Iris pigment epithelial cell (primary cell): ENCODE results near the gene TGFBR2.

Experiments
- DNase-seq: peaks from one replicate; pipeline ENCODE4 v3.0.0-alpha.2; 2011; ENCODE audit warnings: low read depth

TGFBR2 gene

GRCh38 chr3:30673425-30674341 is 67.3 kb downstream of the TGFBR2 start:
- DNase-seq, result peak; percentile 33

GRCh38 chr3:30675006-30675405 is 68.6 kb downstream of the TGFBR2 start:
- no peak for DNase-seq

GRCh38 chr3:30675774-30676173 is 69.4 kb downstream of the TGFBR2 start:
- no peak for DNase-seq

- DNase-seq, result no peak
Observed at GRCh38 chr3:30676424-30677346, 70.3 kb downstream of the TGFBR2 start.

- DNase-seq, result no peak
Observed at GRCh38 chr3:30677347-30677685, 70.9 kb downstream of the TGFBR2 start.

- DNase-seq, result no peak
Observed at GRCh38 chr3:30679045-30679444, 72.6 kb downstream of the TGFBR2 start.

GRCh38 chr3:30680789-30681648 is 74.6 kb downstream of the TGFBR2 start:
- DNase-seq, result no peak

- DNase-seq, result peak; percentile 30
Observed at GRCh38 chr3:30681649-30682211, 75.3 kb downstream of the TGFBR2 start.

- peak; percentile 26 for DNase-seq
Observed at GRCh38 chr3:30682434-30683155, 76.2 kb downstream of the TGFBR2 start.

GRCh38 chr3:30683769-30684168 is 77.4 kb downstream of the TGFBR2 start:
- DNase-seq, result no peak

GRCh38 chr3:30684356-30684755 is 78.0 kb downstream of the TGFBR2 start:
- DNase-seq, result no peak

GRCh38 chr3:30685267-30685667 is 78.9 kb downstream of the TGFBR2 start:
- DNase-seq, result peak; percentile 56

GRCh38 chr3:30686176-30686575 is 79.8 kb downstream of the TGFBR2 start:
- DNase-seq, result no peak

GRCh38 chr3:30686799-30687198 is 80.4 kb downstream of the TGFBR2 start:
- no peak for DNase-seq

- no peak for DNase-seq
Observed at GRCh38 chr3:30687930-30688570, 81.6 kb downstream of the TGFBR2 start.

GRCh38 chr3:30688776-30689641 is 82.6 kb downstream of the TGFBR2 start:
- peak; percentile 57 for DNase-seq

GRCh38 chr3:30690199-30690598 is 83.8 kb downstream of the TGFBR2 start:
- DNase-seq, result no peak

GRCh38 chr3:30691249-30691880 is 85.0 kb downstream of the TGFBR2 start:
- DNase-seq, result no peak

GRCh38 chr3:30691944-30692343 is 85.5 kb downstream of the TGFBR2 start:
- no peak for DNase-seq
